Middle frontal gyrus (tissue), 1 donor: ENCODE data around the gene B3GALT4.

ENCODE experiments used
- DNase-seq: peaks from one replicate; pipeline ENCODE4 v3.0.0-alpha.2; 2015; ENCODE audit warnings: low spot score; ENCODE audit errors: extremely low spot score

The B3GALT4 gene

DNA sequence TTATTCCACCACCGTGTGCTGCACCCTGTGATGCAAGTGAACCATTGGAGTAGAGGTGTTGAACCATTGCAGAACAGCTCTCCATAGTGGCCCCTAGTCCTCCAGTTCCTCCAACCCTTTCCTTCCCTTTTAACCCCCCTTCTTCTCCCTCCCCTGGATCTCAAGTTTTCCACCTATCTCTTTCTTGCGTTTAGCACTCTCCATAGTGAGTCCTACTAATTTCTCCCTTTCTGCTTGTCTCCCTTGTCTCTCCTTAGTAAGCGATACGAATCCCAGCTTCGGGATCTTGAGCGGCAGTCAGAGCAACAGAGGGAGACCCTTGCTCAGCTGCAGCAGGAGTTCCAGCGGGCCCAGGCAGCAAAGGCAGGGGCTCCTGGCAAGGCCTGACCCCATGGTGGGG, 13.5 kb downstream of the B3GALT4 start:
- no peak for DNase-seq

DNA sequence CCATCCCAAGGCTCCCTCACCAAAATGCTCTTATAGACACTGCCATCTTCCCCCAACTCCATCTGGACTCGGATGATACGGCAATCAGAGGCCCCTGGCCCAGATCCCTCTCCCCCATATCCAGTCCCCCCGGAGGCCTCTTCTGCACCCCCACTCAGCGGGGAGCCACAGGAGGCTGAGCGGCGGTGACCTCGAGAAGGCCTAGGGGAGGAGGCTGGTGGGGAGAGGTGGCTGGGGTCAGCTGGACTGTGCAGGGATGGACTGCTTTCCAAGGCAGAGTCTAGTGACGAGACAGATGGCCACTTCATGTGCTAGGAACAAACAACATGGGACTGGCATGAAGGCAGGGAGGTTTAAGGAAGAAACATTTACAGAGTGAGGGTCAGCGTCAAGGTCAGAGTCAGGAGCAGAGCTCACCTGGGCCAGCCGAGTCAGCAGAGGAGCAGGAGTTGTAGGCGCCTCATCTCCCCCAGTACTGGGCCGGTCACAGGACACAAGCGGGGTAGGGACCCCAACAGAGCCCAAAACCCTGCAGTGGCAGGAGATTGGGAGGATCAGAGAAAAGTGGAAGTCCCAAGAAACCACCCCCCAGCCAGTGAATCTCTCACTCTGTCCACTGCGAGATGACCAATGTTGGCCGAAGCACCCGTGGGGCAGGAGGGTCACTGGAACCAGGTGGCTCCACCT, 16.2 kb downstream of the B3GALT4 start:
- DNase-seq = no peak

DNA sequence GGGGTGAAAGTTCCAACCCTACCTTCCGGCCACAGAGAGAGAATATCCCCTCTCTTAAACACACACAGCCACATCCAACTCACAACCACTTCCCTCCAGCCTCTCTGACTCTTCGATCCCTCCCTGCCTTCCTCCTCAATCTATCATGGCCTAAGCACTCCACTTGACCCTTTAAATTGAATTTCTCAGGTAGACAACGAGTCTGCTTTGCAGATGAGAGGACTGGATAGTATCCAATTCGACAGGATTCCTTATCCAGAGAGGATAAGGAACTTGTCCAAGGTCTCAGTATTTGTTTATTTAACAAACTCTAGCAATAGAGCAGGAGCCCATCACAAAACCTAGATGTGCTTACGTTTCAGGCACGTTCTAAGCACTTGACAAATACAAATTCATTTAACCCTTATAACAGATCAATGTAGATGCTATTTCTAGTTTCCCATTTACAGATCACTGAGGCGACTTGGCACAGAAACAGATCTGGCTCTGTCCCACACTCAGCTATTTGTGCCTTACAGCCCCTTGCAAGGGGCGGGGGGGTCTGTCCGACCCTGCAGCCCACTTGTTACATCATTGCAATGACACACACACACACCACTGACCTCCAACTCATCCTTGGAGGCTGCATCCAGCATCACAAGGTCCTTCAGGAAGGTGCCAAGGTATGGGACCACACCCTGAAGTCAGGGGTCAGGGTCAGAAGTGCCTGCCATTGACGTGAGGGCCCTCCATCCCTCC, 17.3 kb downstream of the B3GALT4 start:
- DNase-seq = no peak

DNA sequence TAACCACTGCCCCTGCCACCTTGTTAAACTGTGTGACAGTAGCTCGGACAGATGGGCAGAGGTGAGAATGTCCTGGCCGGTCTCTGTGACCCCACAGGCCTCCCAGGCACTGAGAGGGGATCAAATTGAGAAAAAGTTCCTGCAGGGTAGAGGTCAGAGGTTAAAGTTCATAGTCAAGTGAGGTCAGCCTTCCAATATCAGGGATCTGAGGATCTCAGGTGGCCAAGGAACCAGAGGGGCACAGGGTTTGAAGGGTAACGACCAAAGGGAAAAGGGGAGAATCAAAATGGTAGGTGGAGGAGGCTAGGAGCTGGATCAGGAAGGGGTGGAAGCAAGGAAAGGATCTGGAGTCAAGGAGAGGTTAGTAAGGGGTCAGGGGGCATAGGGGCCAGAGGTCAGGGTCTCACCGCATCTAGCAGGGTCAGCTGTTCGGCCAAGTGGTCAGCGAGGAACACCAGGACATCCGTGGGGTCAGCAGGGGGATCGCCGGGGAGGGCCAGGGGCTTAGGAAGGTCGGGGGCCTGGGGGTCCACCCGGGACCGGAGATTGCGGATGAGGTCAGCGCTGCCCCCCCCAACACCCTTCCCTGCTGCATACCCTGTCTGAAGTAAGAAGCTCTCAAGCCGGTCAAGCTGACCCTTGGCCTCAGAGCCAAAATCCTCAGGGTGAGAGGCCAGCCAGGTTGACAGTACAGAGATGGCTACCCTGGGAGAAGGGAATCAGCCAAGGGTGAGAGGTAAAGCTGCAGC, 18.9 kb downstream of the B3GALT4 start:
- DNase-seq = no peak

DNA sequence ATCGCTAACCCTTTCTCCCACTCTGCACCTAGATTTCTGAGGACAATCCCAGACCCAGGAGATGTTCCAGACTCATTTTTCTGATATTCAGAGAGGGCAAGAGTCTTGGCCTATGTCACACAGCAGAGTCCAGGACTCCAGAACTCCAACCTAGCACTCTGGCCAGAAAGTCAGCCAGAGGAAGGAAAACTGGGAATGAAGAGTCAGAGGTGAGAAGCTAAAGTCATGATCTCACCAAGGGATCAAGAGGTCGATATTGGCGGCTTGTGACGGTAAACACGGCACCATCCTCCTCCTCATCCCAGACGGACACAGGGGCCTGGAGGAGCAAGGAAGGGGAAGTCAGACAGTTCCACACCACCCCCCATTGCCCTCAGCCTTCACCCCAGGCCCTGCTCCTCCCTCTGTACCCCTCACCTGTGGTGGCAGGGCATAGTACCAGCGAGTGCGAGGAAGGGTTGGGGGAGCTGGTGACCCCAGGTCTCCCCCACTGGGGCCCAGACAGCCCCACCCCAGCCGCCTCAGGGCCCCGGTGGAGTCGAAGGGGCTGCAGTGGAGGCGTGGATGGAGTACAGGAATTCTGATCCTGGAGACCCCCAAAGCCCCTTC, 20.0 kb downstream of the B3GALT4 start:
- DNase-seq = no peak

DNA sequence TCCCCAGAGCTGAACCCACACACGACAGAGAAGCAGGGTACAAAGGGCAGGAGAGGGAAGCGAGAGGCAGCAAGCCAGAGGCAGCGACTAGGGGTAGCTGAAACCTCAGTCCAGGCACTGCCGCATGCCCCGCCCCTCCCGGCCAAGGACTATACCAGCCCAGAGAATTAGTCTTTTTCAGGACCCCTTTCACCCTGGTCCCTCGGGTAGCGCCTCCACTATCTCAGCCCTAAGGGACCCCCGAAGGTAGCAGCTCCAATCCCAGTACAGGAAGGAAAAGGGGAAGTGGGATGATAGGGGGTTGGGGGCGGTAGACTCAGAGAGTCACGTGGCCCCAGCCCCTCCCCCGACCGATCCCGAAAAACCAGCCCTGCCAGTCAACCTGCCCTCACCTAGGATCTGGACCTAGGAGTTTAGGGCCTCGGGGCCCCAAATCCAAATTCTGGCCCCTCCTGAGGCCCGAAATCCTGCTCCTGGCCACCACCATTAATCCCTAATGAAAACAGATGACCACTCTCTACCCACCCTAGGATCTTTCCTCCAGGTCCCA, 20.6 kb downstream of the B3GALT4 start:
- DNase-seq = no peak

DNA sequence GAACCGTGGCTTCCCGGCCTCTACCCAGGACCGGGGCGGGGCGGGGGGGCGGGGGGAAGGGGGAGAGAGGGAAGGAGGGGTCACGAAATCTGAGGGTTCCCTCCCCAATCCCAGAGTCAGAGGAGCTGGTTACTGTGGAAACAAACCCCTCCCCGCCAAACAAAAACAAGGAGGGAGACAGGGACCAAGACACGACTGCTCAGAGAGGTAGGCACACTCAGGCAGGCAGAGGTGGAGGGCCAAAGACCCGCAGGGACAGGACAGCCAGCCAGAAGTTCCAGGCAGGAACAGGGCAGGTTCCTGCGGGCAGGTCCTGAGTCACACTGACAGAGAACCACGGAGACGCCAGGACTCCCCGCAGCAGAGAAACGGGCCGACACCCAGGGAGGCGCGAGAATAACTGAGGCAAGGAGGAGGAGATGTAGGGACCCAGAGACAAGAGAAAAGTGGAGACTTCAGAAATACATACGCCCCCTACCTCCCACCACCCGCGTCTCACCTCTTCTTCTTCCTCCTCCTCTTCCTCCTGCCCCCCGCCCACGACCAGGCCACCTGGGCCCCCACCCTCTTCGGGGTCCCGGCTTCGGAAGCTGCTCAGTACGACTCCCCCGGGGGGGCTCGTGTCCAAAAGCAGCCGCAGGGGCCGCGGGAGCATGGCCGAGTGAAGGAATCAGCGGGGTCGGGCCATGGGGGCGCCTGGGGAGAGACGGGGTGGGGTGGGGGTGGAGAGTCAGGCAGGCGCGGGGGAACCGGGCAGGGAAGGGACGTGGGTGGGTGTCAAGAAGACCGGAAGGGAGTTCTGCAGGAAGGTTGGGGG, 21.2 kb downstream of the B3GALT4 start:
- DNase-seq = no peak

DNA sequence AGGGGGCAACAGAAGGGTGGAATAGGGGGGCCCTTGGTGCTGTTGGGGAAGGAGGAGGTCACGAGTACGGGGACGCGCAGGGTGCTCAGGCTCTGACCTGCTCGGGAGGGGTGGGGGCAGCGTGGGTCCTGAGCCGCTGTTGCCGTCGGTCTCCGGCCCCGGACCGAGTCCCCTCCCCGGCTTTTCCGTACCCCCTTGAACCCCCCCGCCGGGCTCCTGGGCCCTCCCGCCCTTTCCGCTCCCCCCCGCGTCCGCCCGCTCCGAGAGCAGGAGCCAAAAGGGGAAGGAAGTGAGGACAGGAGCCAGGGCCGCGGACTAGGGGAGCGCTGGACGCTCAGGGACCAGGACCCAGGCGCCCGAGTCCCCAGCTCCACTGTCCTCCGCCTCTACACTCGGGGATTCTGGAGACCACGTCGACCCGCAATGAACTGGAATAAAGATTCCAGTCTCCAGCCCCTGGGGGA, 21.9 kb downstream of the B3GALT4 start, which contains the start of gene RGL2:
Gene RGL2, minus strand, starts transcription at position 170 of the 464 bp plus-strand sequence. CDS start 332 bp downstream, outside the sequence.
- peak; percentile 15 for DNase-seq

DNA sequence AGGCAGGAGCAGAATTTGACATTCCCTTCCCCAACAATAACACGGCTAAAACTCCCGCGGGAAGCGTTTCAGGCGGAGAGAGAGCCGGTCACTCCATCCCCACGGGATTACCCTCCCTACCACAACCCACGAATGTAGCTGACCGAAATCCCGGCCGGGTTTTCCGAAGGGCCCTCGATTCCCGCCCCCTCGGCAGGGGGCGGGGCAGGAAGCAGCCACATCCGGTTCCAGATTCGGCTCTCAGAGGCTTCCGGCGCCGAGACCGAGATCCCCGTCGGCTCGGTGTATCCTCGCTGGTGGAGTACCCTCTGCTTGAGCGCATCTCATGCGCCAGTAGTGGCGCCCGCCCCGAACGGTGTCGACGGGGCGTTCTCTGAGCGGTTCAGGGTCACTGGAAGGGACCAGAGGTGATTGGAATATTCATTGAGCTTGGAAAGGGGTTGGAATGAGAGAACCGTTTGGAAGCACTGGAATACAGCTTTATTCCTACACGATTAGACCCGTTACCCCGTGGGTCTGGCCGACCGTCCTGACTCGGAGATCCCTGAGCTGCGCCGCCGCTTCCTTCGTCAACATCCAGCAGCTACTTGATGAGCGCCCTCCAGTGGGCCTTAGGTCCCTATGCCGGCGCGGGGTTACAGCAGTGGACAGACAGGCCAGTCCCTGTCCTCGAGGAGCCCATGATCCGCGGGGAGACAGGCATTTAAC, 22.5 kb downstream of the B3GALT4 start:
- DNase-seq = peak; percentile 91

DNA sequence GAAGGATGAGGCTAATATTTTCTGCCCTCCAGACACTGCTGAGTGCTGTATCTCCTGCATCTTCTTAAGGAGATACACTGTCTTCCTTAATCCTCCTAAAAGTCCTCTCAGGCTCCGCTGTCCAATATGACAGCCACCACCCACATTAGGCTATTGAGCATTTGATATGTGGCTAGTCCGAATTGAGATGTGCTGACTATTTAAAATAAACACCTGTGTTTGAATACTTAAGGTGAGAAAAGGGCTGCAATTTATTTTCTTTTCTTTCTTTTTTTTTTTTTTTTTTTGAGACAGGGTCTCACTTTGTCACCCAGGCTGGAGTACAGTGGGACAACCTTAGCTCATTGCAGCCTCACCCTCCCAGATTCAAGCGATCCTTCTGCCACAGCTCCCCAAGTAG, 25.0 kb downstream of the B3GALT4 start:
- DNase-seq = no peak

DNA sequence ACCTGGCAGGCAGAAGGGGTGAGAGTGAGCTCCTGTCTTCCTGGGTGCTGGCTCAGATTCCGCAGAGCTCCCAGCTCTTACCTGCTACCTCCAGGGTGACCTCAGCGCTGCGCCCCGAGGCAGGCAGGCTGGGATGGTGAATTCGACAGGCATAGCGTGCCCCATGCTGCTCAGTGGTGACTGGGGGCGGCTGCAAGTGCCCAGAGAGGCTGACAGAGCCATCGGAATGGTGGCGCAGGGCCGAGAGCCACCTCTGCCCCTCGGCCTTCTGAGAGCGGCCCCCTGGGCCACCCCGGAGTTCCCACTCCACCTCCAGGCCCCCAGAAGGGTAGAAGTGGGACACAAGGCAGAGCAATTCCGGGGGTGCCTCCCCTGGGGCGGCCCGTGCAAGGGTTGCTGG, 27.3 kb downstream of the B3GALT4 start:
- no peak for DNase-seq

DNA sequence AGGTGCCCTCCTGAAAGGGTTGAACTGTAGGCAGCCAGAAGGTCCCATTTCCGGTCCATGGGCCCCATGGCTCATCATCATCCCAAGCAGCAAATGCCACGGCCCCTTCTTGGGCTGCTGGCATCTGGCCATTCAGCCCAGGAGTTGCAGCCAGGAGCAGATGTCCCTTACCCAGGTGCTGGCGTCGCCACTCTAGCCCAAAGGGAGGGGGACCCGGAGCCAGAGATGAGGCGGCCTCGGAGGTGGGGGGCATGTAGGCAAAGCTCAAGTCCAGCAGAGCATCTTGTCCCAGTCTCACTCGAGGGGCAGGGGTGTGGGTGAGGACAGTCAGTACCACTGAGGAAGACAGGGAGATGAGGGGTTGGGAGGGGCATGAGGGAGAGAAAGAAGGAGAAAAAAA, 28.1 kb downstream of the B3GALT4 start:
- DNase-seq = no peak

DNA sequence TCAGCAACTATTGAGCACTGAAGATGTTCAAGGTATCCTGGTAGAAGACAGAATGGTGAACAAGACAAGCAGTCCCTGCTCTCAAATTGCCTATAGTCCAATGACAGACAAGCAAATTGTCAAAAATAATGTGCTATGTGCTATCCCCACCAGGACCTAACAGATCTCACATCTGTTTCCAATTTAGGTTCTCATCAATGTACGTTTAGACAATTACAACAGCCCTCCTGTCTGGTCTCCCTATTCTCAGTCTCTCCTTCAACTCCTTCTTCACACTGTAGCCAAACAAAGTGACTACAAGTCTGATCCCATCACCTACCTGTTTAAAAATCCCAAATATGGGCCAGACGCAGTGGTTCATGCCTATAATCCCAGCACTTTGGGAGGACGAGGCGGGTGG, 29.4 kb downstream of the B3GALT4 start:
- no peak for DNase-seq

DNA sequence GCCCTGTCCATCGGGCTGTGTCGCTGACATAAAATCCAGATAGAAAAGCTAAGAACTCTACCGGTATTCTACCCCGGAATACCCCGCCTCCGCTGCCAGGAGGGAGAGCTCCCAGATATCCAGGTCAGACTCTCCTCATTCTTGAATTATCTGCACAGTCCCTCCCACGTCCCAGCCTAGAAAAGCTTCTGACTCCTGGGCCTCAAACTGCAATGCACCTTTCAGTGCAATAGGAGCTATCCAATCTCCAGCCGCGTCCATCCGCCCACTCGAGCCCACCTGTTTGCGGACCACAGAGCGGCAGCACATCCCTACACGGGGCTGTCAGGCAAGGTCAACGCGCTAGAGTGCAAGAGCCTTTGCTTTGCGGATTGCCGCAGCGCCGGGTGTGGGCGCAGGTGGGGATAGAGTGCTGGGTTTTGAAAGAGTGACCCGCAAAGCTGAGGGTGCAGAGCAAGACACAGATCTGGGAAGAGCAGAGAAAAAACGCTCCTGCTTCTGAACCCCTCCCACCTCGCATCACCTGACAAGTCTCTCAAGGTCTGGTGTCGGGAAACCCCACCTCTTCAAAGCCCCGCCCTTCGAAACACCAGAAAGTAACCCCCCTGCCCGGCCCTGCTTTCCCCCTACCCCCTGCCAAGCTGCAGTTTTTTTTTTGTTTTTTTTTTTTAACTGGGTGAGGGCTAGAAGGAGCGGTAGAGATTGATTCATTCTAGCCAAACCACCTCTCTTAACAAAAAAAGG, 35.6 kb downstream of the B3GALT4 start:
- DNase-seq = peak; percentile 42

DNA sequence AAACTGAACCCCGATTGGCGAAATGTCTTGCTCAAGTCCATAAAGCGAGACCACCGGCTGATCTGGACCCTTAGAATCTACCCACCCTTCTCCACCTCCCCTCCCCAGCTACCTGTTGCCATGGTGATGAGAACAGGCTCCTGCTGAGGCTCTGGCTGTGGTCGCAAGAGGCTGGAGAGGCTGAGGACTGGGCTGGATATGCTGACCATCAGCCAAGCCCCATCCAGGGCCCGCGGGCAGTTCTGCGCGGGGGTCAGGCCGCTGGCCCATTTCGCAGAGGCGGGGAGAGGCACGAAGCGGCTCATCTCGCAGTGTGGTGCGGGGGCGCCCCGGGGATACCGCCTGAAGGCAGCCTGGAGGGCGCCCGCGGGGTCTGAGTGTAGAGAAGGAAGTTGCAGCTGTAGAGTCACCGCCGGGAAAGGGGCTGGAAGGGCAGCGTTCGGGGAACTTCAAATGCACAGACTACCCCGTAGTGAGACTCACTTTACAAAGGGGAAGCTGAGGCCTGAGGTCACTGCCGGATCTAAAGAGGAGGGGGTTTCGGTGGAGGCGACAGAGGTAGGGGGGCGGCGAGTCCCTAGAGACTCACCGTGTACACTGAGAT, 36.3 kb downstream of the B3GALT4 start:
- DNase-seq = no peak

DNA sequence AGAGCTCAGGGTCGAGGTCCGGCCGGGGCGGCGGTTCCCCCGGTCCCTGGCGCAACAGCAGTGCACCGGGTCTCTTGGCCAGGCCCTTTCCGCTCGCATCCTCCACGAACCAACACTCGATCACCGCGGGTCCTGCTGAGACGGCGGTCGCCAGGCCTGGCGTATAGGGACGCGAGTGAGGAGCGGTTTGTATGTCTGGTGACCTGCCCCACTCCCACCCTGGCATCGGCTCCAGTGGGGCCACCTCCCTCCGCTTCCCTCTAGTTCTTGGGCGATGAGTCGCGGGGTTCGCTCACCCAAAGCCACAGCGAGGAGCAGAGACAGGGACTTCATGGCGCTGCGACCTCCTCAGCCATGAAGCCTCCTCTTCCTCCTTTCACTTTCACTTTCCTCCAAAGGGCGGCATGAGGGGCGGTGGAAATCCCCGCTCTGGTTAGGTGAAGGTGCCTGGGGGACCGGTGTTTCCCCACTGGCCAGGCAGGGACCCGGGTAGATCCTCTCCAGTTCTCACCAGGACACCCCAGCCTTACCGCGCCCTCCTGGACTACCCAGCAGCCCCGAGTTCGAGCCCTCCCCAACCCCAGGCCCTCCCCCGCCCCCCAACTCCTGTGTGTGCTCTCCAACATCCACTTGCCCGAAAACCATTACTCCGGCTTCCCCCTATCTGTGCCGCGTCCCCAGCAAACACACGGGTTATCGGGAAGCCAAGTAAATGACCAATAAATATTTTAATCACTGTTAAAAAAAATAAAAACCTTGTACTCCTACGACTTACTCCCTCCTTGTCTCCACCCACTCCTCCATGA, 37.0 kb downstream of the B3GALT4 start, which contains the start of gene TAPBP:
Gene TAPBP, minus strand, starts transcription at position 370 of the 806 bp plus-strand sequence. Its CDS starts 37 bp downstream, at position 333.
- DNase-seq = peak; percentile 6

DNA sequence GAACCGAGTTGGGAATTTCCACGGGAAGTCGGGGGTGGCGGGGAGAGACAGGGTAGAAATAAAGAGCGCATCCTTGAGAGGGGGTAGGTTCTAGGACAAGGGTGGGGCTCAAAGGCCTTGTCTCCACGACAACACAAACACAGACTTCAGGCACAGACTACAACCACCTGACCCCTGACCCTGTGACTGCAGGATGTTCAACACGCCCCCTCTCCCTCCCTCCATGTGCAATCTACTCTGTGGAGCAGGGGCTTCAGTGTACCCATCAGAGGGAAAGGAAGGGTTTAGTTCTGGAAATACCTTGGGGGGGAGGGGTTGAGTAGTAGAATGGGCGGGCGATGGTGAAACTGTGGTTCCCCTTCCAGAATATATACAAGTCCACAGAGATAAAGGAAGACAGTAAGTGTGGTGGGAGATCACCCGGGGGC, 37.6 kb downstream of the B3GALT4 start:
- DNase-seq = no peak
